H1 (cell line): Measurements from ENCODE around the gene ASAP2. TPM values are rescaled to one million over a fixed set of nuclear protein-coding genes. Genes with fewer than 3 reads are reported as not detected.

ENCODE experiments used
- GTF2F1 ChIP-seq: IDR thresholded peaks from 2 replicates; pipeline ENCODE4 v1.6.1; 2012; ENCODE audit warnings: low read depth, low read length, improper control_type of control experiment, borderline replicate concordance
- SP4 ChIP-seq: IDR thresholded peaks from 2 replicates; pipeline ENCODE4 v1.6.1; 2012; ENCODE audit warnings: low read length, inconsistent platforms
- ZNF274 ChIP-seq: IDR thresholded peaks from 2 replicates; pipeline ENCODE4 v1.7.0; 2012; ENCODE audit warnings: low read length, borderline replicate concordance; ENCODE audit errors: extremely low read depth
- polyA plus RNA-seq, 7 experiments: library from polyadenylated mRNA; depleted of rRNA in 3 of 7; stranded (reverse) in 5 of 7; unstranded in 2 of 7; fragments of >200 nt in 5 of 7; fragments of 200-250 nt in 2 of 7; gene quantifications; 1 replicate in 5 of 7; 2 replicates in 1 of 7; 4 replicates in 1 of 7; pipeline versions ENCODE4 v1.2.1 to v1.2.3, GENCODE V29; 2011 to 2013; ENCODE audit warnings: missing spikeins in 2 of 7, mixed read lengths in 2 of 7
- total RNA-seq: library from RNA; stranded (reverse); fragmentation: NEBNext Ultra II Directional; extraction: Animal tissue kit (Norgen Biotek cat#: 25700); gene quantifications from 2 replicates; pipeline ENCODE4 v1.2.1, GENCODE V29; 2021
- TF ChIP-seq, protein P1 (sequence below): fragments of 300-600 bp; sonication (generic); IDR thresholded peaks from 2 replicates; pipeline ENCODE4 v1.7.1; 2012; ENCODE audit warnings: low read length, moderate library complexity, mild to moderate bottlenecking, inconsistent platforms; ENCODE audit not compliant: insufficient replicate concordance

Gene ASAP2
- total and polyA plus RNA-seq, 2 of the 8 experiments (the other 6 are each of a cell fraction or from before 2014, with no cell fraction given): 10.2 to 18.7 TPM

DNA sequence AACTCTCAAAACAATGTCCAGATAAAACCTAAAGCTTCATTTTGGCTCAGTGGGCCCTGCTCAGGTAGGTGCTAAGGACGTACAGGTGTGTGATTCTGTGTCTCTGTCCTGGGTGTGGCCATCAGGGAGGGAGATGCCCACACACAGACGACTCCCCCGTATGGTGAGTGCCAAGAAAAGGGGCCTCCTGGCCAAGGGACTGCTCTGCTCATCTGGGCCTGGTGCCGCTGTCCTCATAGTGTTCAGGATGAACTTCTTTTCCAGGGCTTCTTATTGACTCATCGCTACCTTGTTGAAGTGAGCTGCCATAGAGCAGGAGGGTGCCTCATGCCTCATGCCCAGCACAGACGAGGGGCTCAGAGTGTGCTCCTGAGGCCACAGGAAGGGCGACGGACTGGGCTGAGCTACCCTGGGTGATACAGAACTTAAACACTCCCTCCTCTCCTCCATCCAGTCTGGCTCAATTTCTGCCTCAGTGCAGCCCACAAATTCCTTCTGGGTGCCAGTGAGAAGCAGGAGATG is 158.9 kb downstream of the ASAP2 start (continued):
- no peak for TF ChIP-seq ZNF274
- TF ChIP-seq SP4: no peak
- TF ChIP-seq, protein P1, sequence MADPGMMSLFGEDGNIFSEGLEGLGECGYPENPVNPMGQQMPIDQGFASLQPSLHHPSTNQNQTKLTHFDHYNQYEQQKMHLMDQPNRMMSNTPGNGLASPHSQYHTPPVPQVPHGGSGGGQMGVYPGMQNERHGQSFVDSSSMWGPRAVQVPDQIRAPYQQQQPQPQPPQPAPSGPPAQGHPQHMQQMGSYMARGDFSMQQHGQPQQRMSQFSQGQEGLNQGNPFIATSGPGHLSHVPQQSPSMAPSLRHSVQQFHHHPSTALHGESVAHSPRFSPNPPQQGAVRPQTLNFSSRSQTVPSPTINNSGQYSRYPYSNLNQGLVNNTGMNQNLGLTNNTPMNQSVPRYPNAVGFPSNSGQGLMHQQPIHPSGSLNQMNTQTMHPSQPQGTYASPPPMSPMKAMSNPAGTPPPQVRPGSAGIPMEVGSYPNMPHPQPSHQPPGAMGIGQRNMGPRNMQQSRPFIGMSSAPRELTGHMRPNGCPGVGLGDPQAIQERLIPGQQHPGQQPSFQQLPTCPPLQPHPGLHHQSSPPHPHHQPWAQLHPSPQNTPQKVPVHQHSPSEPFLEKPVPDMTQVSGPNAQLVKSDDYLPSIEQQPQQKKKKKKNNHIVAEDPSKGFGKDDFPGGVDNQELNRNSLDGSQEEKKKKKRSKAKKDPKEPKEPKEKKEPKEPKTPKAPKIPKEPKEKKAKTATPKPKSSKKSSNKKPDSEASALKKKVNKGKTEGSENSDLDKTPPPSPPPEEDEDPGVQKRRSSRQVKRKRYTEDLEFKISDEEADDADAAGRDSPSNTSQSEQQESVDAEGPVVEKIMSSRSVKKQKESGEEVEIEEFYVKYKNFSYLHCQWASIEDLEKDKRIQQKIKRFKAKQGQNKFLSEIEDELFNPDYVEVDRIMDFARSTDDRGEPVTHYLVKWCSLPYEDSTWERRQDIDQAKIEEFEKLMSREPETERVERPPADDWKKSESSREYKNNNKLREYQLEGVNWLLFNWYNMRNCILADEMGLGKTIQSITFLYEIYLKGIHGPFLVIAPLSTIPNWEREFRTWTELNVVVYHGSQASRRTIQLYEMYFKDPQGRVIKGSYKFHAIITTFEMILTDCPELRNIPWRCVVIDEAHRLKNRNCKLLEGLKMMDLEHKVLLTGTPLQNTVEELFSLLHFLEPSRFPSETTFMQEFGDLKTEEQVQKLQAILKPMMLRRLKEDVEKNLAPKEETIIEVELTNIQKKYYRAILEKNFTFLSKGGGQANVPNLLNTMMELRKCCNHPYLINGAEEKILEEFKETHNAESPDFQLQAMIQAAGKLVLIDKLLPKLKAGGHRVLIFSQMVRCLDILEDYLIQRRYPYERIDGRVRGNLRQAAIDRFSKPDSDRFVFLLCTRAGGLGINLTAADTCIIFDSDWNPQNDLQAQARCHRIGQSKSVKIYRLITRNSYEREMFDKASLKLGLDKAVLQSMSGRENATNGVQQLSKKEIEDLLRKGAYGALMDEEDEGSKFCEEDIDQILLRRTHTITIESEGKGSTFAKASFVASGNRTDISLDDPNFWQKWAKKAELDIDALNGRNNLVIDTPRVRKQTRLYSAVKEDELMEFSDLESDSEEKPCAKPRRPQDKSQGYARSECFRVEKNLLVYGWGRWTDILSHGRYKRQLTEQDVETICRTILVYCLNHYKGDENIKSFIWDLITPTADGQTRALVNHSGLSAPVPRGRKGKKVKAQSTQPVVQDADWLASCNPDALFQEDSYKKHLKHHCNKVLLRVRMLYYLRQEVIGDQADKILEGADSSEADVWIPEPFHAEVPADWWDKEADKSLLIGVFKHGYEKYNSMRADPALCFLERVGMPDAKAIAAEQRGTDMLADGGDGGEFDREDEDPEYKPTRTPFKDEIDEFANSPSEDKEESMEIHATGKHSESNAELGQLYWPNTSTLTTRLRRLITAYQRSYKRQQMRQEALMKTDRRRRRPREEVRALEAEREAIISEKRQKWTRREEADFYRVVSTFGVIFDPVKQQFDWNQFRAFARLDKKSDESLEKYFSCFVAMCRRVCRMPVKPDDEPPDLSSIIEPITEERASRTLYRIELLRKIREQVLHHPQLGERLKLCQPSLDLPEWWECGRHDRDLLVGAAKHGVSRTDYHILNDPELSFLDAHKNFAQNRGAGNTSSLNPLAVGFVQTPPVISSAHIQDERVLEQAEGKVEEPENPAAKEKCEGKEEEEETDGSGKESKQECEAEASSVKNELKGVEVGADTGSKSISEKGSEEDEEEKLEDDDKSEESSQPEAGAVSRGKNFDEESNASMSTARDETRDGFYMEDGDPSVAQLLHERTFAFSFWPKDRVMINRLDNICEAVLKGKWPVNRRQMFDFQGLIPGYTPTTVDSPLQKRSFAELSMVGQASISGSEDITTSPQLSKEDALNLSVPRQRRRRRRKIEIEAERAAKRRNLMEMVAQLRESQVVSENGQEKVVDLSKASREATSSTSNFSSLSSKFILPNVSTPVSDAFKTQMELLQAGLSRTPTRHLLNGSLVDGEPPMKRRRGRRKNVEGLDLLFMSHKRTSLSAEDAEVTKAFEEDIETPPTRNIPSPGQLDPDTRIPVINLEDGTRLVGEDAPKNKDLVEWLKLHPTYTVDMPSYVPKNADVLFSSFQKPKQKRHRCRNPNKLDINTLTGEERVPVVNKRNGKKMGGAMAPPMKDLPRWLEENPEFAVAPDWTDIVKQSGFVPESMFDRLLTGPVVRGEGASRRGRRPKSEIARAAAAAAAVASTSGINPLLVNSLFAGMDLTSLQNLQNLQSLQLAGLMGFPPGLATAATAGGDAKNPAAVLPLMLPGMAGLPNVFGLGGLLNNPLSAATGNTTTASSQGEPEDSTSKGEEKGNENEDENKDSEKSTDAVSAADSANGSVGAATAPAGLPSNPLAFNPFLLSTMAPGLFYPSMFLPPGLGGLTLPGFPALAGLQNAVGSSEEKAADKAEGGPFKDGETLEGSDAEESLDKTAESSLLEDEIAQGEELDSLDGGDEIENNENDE: no peak
- TF ChIP-seq GTF2F1: no peak
